Posterior cingulate gyrus (tissue), 11 donors: ENCODE measurements around the gene FGF12.
"Not testable (repeated sequence)": the region's sequence is repeated elsewhere in the genome, so short reads cannot be mapped to it uniquely, and the experiment has no call there.

ENCODE experiments used
- DNase-seq, 10 donors: peaks; one replicate each; pipeline versions ENCODE4 v3.0.0 to v3.0.0-alpha.2; 2020 to 2021; ENCODE audit warnings: mixed read lengths in 3 of 10
- intact Hi-C: fragments of 100-400 bp; cut with DNase I; formaldehyde crosslinking; loops from one replicate; pipeline ENCODE4 v1.15.1; 2023

FGF12 gene

GRCh38 chr3:192607798-192608197 is 119.5 kb downstream of the FGF12 start:
- intact Hi-C loops: no loop called here
- no peak for DNase-seq

GRCh38 chr3:192597913-192598312 is 129.4 kb downstream of the FGF12 start:
- intact Hi-C loops: no loop called here
- DNase-seq: peak in 2 of 10 donors; percentile 14 to 31

GRCh38 chr3:192597506-192597905 is 129.8 kb downstream of the FGF12 start:
- no peak for DNase-seq
- intact Hi-C loops: no loop called here

GRCh38 chr3:192578729-192579128 is 148.6 kb downstream of the FGF12 start:
- no peak for DNase-seq
- intact Hi-C loops: loop anchor here (10.0 kb wide), 1 partner anchor 986 kb away; no protein-coding TSS in a partner anchor

- intact Hi-C loops: loop anchor here (10.0 kb wide), 1 partner anchor 987 kb away; no protein-coding TSS in a partner anchor
- DNase-seq: no peak
These were observed 149.5 kb downstream of the FGF12 start for GRCh38 chr3:192577811-192578210.

- intact Hi-C loops: loop anchor here (10.0 kb wide), 1 partner anchor 988 kb away; no protein-coding TSS in a partner anchor
- DNase-seq: no peak
These were observed 150.1 kb downstream of the FGF12 start for GRCh38 chr3:192577271-192577670.

- intact Hi-C loops: loop anchor here (10.0 kb wide), 1 partner anchor 988 kb away; no protein-coding TSS in a partner anchor
These were observed 150.6 kb downstream of the FGF12 start for GRCh38 chr3:192576704-192577103.

GRCh38 chr3:192575879-192576506 is 151.3 kb downstream of the FGF12 start:
- intact Hi-C loops: loop anchor here (10.0 kb wide), 1 partner anchor 989 kb away; no protein-coding TSS in a partner anchor
- DNase-seq: no peak

More at GRCh38 chr3:192576704-192577103, 150.6 kb downstream of the FGF12 start:
- not testable (repeated sequence) for DNase-seq

GRCh38 chr3:192573240-192573639 is 154.1 kb downstream of the FGF12 start:
- no peak for DNase-seq
- intact Hi-C loops: loop anchor here (10.0 kb wide), 1 partner anchor 992 kb away; no protein-coding TSS in a partner anchor

- intact Hi-C loops: loop anchor here (10.0 kb wide), 1 partner anchor 994 kb away; no protein-coding TSS in a partner anchor
- peak; percentile 29 to 94 (median 68) for DNase-seq
These were observed 156.2 kb downstream of the FGF12 start for GRCh38 chr3:192570821-192571791.

GRCh38 chr3:192570315-192570714 is 157.0 kb downstream of the FGF12 start:
- no peak for DNase-seq
- intact Hi-C loops: loop anchor here (10.0 kb wide), 1 partner anchor 994 kb away; no protein-coding TSS in a partner anchor

- intact Hi-C loops: loop anchor here (1.0 to 10.0 kb wide), 2 partner anchors 237 to 468 kb away; no protein-coding TSS in a partner anchor
- peak; percentile 54 to 96 (median 82) for DNase-seq
These were observed 160.5 kb downstream of the FGF12 start for GRCh38 chr3:192566706-192567290.

- intact Hi-C loops: loop anchor here (10.0 kb wide), 1 partner anchor 470 kb away; no protein-coding TSS in a partner anchor
- no peak for DNase-seq
These were observed 162.7 kb downstream of the FGF12 start for GRCh38 chr3:192564611-192565010.

- intact Hi-C loops: loop anchor here (10.0 kb wide), 1 partner anchor 471 kb away; no protein-coding TSS in a partner anchor
These were observed 163.9 kb downstream of the FGF12 start for GRCh38 chr3:192563417-192563816.

GRCh38 chr3:192553707-192554106 is 173.6 kb downstream of the FGF12 start:
- intact Hi-C loops: no loop called here

More at GRCh38 chr3:192563417-192563816, 163.9 kb downstream of the FGF12 start:
- DNase-seq: no peak

GRCh38 chr3:192550356-192550755 is 177.0 kb downstream of the FGF12 start:
- intact Hi-C loops: no loop called here
- no peak for DNase-seq

More at GRCh38 chr3:192553707-192554106, 173.6 kb downstream of the FGF12 start:
- DNase-seq: no peak

GRCh38 chr3:192545333-192545732 is 182.0 kb downstream of the FGF12 start:
- no peak for DNase-seq
- intact Hi-C loops: no loop called here

- intact Hi-C loops: no loop called here
- no peak for DNase-seq
These were observed 184.2 kb downstream of the FGF12 start for GRCh38 chr3:192543163-192543562.

- intact Hi-C loops: no loop called here
- no peak for DNase-seq
These were observed 210.5 kb downstream of the FGF12 start for GRCh38 chr3:192516820-192517219.

GRCh38 chr3:192515664-192516045 is 211.7 kb downstream of the FGF12 start:
- intact Hi-C loops: no loop called here
- DNase-seq: no peak
